NCI-H1417 (cell line): ENCODE data around the gene NTRK2.
A peak's percentile ranks its signal among the peaks of the same experiment; 100 is the strongest.

Experiments used
- DNase-seq, 3 experiments: peaks; one replicate each; lab custom pipeline; 2025; lab: John Stamatoyannopoulos, UW

Gene NTRK2

GRCh38 chr9:84937581-84937980 lies 268.1 kb downstream of the NTRK2 start:
- no peak for DNase-seq

GRCh38 chr9:84939774-84940173 lies 270.2 kb downstream of the NTRK2 start:
- no peak for DNase-seq

GRCh38 chr9:84940294-84940693 lies 270.8 kb downstream of the NTRK2 start:
- DNase-seq, result no peak

GRCh38 chr9:84941792-84942191 lies 272.3 kb downstream of the NTRK2 start:
- DNase-seq, result peak in 2 of 3 experiments; percentile 32 to 85

- DNase-seq, result no peak
Measured at GRCh38 chr9:84943482-84944050, 274.0 kb downstream of the NTRK2 start.

GRCh38 chr9:84945878-84946538 lies 276.5 kb downstream of the NTRK2 start:
- DNase-seq, result no peak

- DNase-seq, result no peak
Measured at GRCh38 chr9:84947412-84947972, 278.0 kb downstream of the NTRK2 start.

- DNase-seq, result no peak
Measured at GRCh38 chr9:84949258-84949657, 279.7 kb downstream of the NTRK2 start.

GRCh38 chr9:84949971-84950370 lies 280.4 kb downstream of the NTRK2 start:
- no peak for DNase-seq

GRCh38 chr9:84950879-84951811 lies 281.6 kb downstream of the NTRK2 start:
- DNase-seq, result no peak

- peak in 1 of 3 experiments; percentile 32 for DNase-seq
Measured at GRCh38 chr9:84953252-84953773, 283.8 kb downstream of the NTRK2 start.

- DNase-seq, result peak; percentile 40 to 81 (median 62)
Measured at GRCh38 chr9:84953797-84954705, 284.5 kb downstream of the NTRK2 start.

GRCh38 chr9:84955155-84955554 lies 285.6 kb downstream of the NTRK2 start:
- DNase-seq, result no peak

- DNase-seq, result no peak
Measured at GRCh38 chr9:84955971-84956370, 286.4 kb downstream of the NTRK2 start.

GRCh38 chr9:84959339-84959738 lies 289.8 kb downstream of the NTRK2 start:
- peak in 1 of 3 experiments; percentile 28 for DNase-seq

- DNase-seq, result no peak
Measured at GRCh38 chr9:84966876-84967830, 297.6 kb downstream of the NTRK2 start.

- DNase-seq, result no peak
Measured at GRCh38 chr9:84969084-84969483, 299.6 kb downstream of the NTRK2 start.

GRCh38 chr9:84969736-84970135 lies 300.2 kb downstream of the NTRK2 start:
- no peak for DNase-seq

- no peak for DNase-seq
Measured at GRCh38 chr9:84970432-84970831, 300.9 kb downstream of the NTRK2 start.

GRCh38 chr9:84971571-84971970 lies 302.0 kb downstream of the NTRK2 start:
- no peak for DNase-seq
